Measurements from ENCODE around the gene GCNA.
"Not testable (repeated sequence)": the region's sequence is repeated elsewhere in the genome, so short reads cannot be mapped to it uniquely, and the experiment has no call there.

Gene GCNA

GRCh38 chrX:71650333-71650969, 72.2 kb downstream of the GCNA start:
- no peak for DNase-seq

- no peak for DNase-seq
These were observed 74.2 kb downstream of the GCNA start for GRCh38 chrX:71652405-71652804.

GRCh38 chrX:71653344-71653743, 75.1 kb downstream of the GCNA start:
- DNase-seq = no peak

GRCh38 chrX:71657267-71657666, 79.0 kb downstream of the GCNA start:
- no peak for DNase-seq

- no peak for DNase-seq
These were observed 81.1 kb downstream of the GCNA start for GRCh38 chrX:71659342-71659741.

- DNase-seq = no peak
These were observed 81.7 kb downstream of the GCNA start for GRCh38 chrX:71659959-71660358.

GRCh38 chrX:71660562-71661416, 82.6 kb downstream of the GCNA start:
- DNase-seq = no peak

GRCh38 chrX:71661919-71662318, 83.7 kb downstream of the GCNA start:
- DNase-seq = no peak

- DNase-seq = not testable (repeated sequence)
These were observed 84.4 kb downstream of the GCNA start for GRCh38 chrX:71662654-71663053.
